Endothelial cell of umbilical vein (primary cell): ENCODE measurements around the gene SATB1. TPM values are rescaled to one million over a fixed set of nuclear protein-coding genes. Genes with fewer than 3 reads are reported as not detected.

Source experiments
- BruUV-seq: library from RNA; stranded (reverse); fragments of 400-500 nt; replicated peaks from 2 replicates; lab custom pipeline; 2021; lab: Mats Ljungman, UMichigan
- CTCF ChIA-PET: fragments of 300-600, 350-600 bp; sonication (Branson Sonifier 250); formaldehyde crosslinking; loops from one replicate; lab custom pipeline; 2021; ENCODE audit warnings: antibody characterized with exemption, inconsistent platforms; lab: Charles Lee
- POLR2A ChIA-PET: fragments of 300-600, 350-600 bp; sonication (Branson Sonifier 250); formaldehyde crosslinking; loops from one replicate; lab custom pipeline; 2021; ENCODE audit warnings: antibody characterized with exemption, inconsistent platforms; lab: Charles Lee
- DNase-seq: peaks from one replicate; pipeline ENCODE4 v3.0.0-alpha.2; 2011; ENCODE audit warnings: low read depth, low spot score
- FAIRE-seq: peaks from 2 replicates; lab custom pipeline; 2011; peaks lifted over from hg19 to GRCh38; lab: Jason Lieb, UNC
- H2AFZ ChIP-seq: 2 replicates; pipeline ENCODE4 v1.6.0; 2012; ENCODE audit warnings: low read depth, low read length, control low read depth, inconsistent platforms
- H3K27ac ChIP-seq: 2 replicates; pipeline ENCODE4 v1.5.1; 2011; ENCODE audit warnings: low read depth, mild to moderate bottlenecking, control low read depth, low read length, moderate library complexity; ENCODE audit not compliant: insufficient read depth
- H3K27me3 ChIP-seq, 2 experiments: 2 replicates each; pipeline versions ENCODE4 v1.6.0 to v1.6.1; 2011; ENCODE audit warnings: low read length in 2 of 2, mixed read lengths in 1 of 2; ENCODE audit not compliant: control insufficient read depth in 2 of 2, insufficient read depth in 2 of 2
- H3K36me3 ChIP-seq, 2 experiments: 2 replicates in 1 of 2; 3 replicates in 1 of 2; pipeline ENCODE4 v1.5.1; 2011; ENCODE audit warnings: low read length in 2 of 2, mild to moderate bottlenecking in 1 of 2, moderate library complexity in 1 of 2; ENCODE audit not compliant: control insufficient read depth in 2 of 2, insufficient read depth in 2 of 2; ENCODE audit errors: extremely low read depth in 1 of 2
- H3K4me1 ChIP-seq: 3 replicates; pipeline ENCODE4 v1.5.1; 2011; ENCODE audit warnings: mild to moderate bottlenecking, low read length; ENCODE audit not compliant: control insufficient read depth, insufficient read depth; ENCODE audit errors: extremely low read depth
- H3K4me2 ChIP-seq: 2 replicates; pipeline ENCODE4 v1.6.1; 2011; ENCODE audit warnings: low read length, control low read depth, mixed read lengths; ENCODE audit not compliant: insufficient read depth
- H3K4me3 ChIP-seq, 3 experiments: fragments of 200-600 bp in 1 of 3; sonication (generic), shearing (Covaris generic) in 1 of 3; replicated peaks in 1 of 3; 2 replicates each; pipeline ENCODE4 v1.5.1; 2011 to 2016; ENCODE audit warnings: control low read depth in 3 of 3, low read length in 3 of 3, mild to moderate bottlenecking in 2 of 3, inconsistent platforms in 1 of 3, low read depth in 1 of 3, moderate library complexity in 1 of 3; ENCODE audit not compliant: insufficient read depth in 1 of 3
- H3K79me2 ChIP-seq: 2 replicates; pipeline ENCODE4 v1.6.0; 2012; ENCODE audit warnings: low read length, inconsistent platforms; ENCODE audit not compliant: control insufficient read depth, insufficient read depth
- H3K9ac ChIP-seq: replicated peaks from 2 replicates; pipeline ENCODE3; 2011; ENCODE audit warnings: low read length, control low read depth; ENCODE audit not compliant: insufficient read depth; ENCODE audit errors: extremely low read depth
- H3K9me1 ChIP-seq: replicated peaks from 3 replicates; pipeline ENCODE4 v1.6.0; 2011; ENCODE audit warnings: mild to moderate bottlenecking, low read length; ENCODE audit not compliant: control insufficient read depth, insufficient read depth; ENCODE audit errors: extremely low read depth
- H3K9me3 ChIP-seq: replicated peaks from 2 replicates; pipeline ENCODE4 v1.5.1; 2012; ENCODE audit warnings: low read length, inconsistent platforms; ENCODE audit not compliant: control insufficient read depth, insufficient read depth
- H4K20me1 ChIP-seq: replicated peaks from 2 replicates; pipeline ENCODE3; 2011; ENCODE audit warnings: mild to moderate bottlenecking, low read length; ENCODE audit not compliant: control insufficient read depth, insufficient read depth; ENCODE audit errors: extremely low read depth
- EZH2 ChIP-seq: IDR thresholded peaks from 2 replicates; pipeline ENCODE4 v1.6.1; 2012; ENCODE audit warnings: borderline replicate concordance, low read depth, mild to moderate bottlenecking, moderate library complexity, low read length, inconsistent platforms; ENCODE audit not compliant: severe bottlenecking
- FOS ChIP-seq: IDR thresholded peaks from 2 replicates; pipeline ENCODE4 v1.6.1; 2011; ENCODE audit warnings: mild to moderate bottlenecking, low read length, moderate library complexity, borderline replicate concordance; ENCODE audit not compliant: insufficient read depth
- GATA2 ChIP-seq: IDR thresholded peaks from 2 replicates; pipeline ENCODE4 v1.7.0; 2011; ENCODE audit warnings: low read depth, mild to moderate bottlenecking, moderate library complexity, mixed read lengths, low read length; ENCODE audit not compliant: insufficient read length, insufficient read depth
- JUN ChIP-seq: IDR thresholded peaks from 2 replicates; pipeline ENCODE4 v1.6.1; 2011; ENCODE audit warnings: borderline replicate concordance, low read depth; ENCODE audit not compliant: insufficient read length, insufficient read depth
- MAX ChIP-seq: IDR thresholded peaks from 2 replicates; pipeline ENCODE4 v1.6.1; 2011; ENCODE audit not compliant: insufficient read depth, insufficient read length
- MYC ChIP-seq: IDR thresholded peaks from one replicate; pipeline ENCODE4 v1.6.1; 2011; ENCODE audit warnings: mild to moderate bottlenecking, low read depth, low read length
- POLR2A ChIP-seq: IDR thresholded peaks from 2 replicates; pipeline ENCODE4 v1.6.1; 2012; ENCODE audit warnings: low read depth, mild to moderate bottlenecking, control low read depth, low read length
- POLR2AphosphoS5 ChIP-seq: IDR thresholded peaks from 2 replicates; pipeline ENCODE4 v1.6.1; 2012; ENCODE audit warnings: low read depth, mild to moderate bottlenecking, control low read depth, low read length, moderate library complexity; ENCODE audit not compliant: insufficient read depth
- dilution Hi-C: fragments of 300-500 bp; cut with MboI; formaldehyde crosslinking; loops from one replicate; pipeline ENCODE4 v1.15.0; 2019; ENCODE audit warnings: low sequenced_read_pairs; ENCODE audit not compliant: extremely low pct_ligation_motif_present
- intact Hi-C: fragments of 100-400 bp; cut with micrococcal nuclease; formaldehyde crosslinking; loops from one replicate; pipeline ENCODE4 v1.10.0; 2022
- polyA plus RNA-seq, 4 experiments: library from polyadenylated mRNA; depleted of rRNA in 3 of 4; stranded (reverse) in 3 of 4; unstranded in 1 of 4; fragments of >200 nt; gene quantifications; 2 replicates each; pipeline versions ENCODE4 v1.2.1 to v1.2.3, GENCODE V29; 2011 to 2012; ENCODE audit warnings: missing spikeins in 1 of 4
- total RNA-seq: library from RNA; stranded (reverse); gene quantifications from 2 replicates; pipeline ENCODE4 v1.2.3, GENCODE V29; 2021
- TF ChIP-seq, protein P1 (sequence below), 2 donors: IDR thresholded peaks; 1 replicate in 1 of 2; 2 replicates in 1 of 2; pipeline ENCODE4 v1.5.1; 2011; ENCODE audit warnings: low read length in 2 of 2, mild to moderate bottlenecking in 2 of 2, moderate library complexity in 2 of 2, control low read depth in 1 of 2, inconsistent platforms in 1 of 2, low read depth in 1 of 2; ENCODE audit not compliant: insufficient read depth in 1 of 2; ENCODE audit errors: extremely low read depth in 1 of 2

The SATB1 gene
- total and polyA plus RNA-seq, 2 donors (not counting 3 experiments of a cell fraction or from before 2014, with no cell fraction given), result 3.9 to 6.2 TPM

GRCh38 chr3:18419232-18419631 lies 5.9 kb downstream of the SATB1 start:
- Histone ChIP-seq H3K36me3 (no peaks in the 10 kb centered on the region), H3K9ac (no peak overlapping the region), H3K4me1 (peaks cover 5% of the 10 kb centered on the region), H3K27me3 (peaks cover 2 to 5% of the 10 kb centered on the region in 2 experiments), H3K4me2 (no peak overlapping the region), H3K9me3 (no peaks in the 10 kb centered on the region), H3K79me2 (no peaks in the 10 kb centered on the region), H3K4me3 (no peak overlapping the region), H2AFZ (no peak overlapping the region), H3K27ac (no peak overlapping the region), H4K20me1 (no peaks in the 10 kb centered on the region), H3K9me1 (no peaks in the 10 kb centered on the region)
- BruUV-seq, result no TSS peak
- FAIRE-seq, result no peak
- dilution Hi-C loops, result no loop called here
- ChIA-PET POLR2A (no interaction called here), CTCF (no interaction called here)
- DNase-seq, result no peak
- intact Hi-C loops, result no loop called here
- TF ChIP-seq, protein P1, sequence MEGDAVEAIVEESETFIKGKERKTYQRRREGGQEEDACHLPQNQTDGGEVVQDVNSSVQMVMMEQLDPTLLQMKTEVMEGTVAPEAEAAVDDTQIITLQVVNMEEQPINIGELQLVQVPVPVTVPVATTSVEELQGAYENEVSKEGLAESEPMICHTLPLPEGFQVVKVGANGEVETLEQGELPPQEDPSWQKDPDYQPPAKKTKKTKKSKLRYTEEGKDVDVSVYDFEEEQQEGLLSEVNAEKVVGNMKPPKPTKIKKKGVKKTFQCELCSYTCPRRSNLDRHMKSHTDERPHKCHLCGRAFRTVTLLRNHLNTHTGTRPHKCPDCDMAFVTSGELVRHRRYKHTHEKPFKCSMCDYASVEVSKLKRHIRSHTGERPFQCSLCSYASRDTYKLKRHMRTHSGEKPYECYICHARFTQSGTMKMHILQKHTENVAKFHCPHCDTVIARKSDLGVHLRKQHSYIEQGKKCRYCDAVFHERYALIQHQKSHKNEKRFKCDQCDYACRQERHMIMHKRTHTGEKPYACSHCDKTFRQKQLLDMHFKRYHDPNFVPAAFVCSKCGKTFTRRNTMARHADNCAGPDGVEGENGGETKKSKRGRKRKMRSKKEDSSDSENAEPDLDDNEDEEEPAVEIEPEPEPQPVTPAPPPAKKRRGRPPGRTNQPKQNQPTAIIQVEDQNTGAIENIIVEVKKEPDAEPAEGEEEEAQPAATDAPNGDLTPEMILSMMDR (IDR thresholded peaks at IDR 0.05; ENCODE audit: extremely low read depth in 1 of 2, insufficient read depth in 1 of 2, low read depth in 1 of 2, low read length in 2 of 2), result no peak
- TF ChIP-seq MYC (no peak), EZH2 (no peak), GATA2 (no peak)

DNA sequence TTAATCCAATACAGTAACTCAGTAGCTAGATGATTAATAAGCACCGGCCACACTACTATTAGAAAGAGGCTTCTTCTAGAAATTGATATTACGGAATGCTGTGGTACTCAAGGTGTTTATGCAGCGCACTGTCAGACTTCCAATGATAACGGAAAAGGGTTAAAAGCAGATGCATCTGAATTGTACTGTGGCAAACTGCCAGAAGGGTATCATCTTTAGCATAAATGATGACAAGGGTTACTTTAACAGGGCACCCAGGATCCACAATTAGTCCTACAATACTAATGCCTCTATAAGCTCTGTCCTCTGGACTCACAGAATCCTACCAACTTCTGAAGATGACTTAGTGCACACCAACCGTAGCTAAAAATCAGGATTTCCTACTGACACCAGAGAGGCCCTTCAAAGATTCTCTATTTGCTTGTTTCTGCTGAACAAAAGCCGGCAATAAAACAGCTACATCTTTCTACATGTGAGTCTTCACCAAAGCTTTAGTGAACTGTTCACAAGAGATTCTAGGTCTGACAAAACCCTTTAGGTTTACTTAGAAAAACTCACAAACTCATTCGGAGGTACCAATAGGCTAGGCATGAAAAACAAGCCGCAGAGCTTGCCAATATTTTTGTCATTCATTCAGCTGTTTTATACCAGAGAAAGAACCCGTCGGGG lies 7.1 kb downstream of the SATB1 start:
- DNase-seq (no peak), FAIRE-seq (no peak)
- Histone ChIP-seq H3K4me3 (no peak overlapping the region), H3K4me2 (no peak overlapping the region), H2AFZ (no peak overlapping the region), H4K20me1 (no peaks in the 10 kb centered on the region), H3K27me3 (peaks cover 2 to 5% of the 10 kb centered on the region in 2 experiments), H3K9ac (no peak overlapping the region), H3K9me1 (no peaks in the 10 kb centered on the region), H3K4me1 (no peaks in the 10 kb centered on the region), H3K9me3 (no peaks in the 10 kb centered on the region), H3K27ac (no peak overlapping the region), H3K79me2 (no peaks in the 10 kb centered on the region), H3K36me3 (no peaks in the 10 kb centered on the region)
- dilution Hi-C loops, result no loop called here
- POLR2A ChIA-PET, result no interaction called here
- CTCF ChIA-PET, result interaction anchor here (0.5 kb wide), 1 partner anchor 613 kb away, joined by 6 read pairs; no protein-coding TSS in a partner anchor
- no peak for TF ChIP-seq POLR2A
- no peak for TF ChIP-seq MYC
- TF ChIP-seq FOS, result no peak
- no peak for TF ChIP-seq MAX
- TF ChIP-seq, protein P1 (IDR thresholded peaks at IDR 0.05; ENCODE audit: extremely low read depth in 1 of 2, insufficient read depth in 1 of 2, low read depth in 1 of 2, low read length in 2 of 2), result no peak
- TF ChIP-seq GATA2, result no peak
- no peak for TF ChIP-seq JUN
- no peak for TF ChIP-seq POLR2AphosphoS5
- TF ChIP-seq EZH2, result no peak
- intact Hi-C loops, result no loop called here
- no TSS peak for BruUV-seq
